Measurements from ENCODE around the gene MME.

Gene MME

DNA sequence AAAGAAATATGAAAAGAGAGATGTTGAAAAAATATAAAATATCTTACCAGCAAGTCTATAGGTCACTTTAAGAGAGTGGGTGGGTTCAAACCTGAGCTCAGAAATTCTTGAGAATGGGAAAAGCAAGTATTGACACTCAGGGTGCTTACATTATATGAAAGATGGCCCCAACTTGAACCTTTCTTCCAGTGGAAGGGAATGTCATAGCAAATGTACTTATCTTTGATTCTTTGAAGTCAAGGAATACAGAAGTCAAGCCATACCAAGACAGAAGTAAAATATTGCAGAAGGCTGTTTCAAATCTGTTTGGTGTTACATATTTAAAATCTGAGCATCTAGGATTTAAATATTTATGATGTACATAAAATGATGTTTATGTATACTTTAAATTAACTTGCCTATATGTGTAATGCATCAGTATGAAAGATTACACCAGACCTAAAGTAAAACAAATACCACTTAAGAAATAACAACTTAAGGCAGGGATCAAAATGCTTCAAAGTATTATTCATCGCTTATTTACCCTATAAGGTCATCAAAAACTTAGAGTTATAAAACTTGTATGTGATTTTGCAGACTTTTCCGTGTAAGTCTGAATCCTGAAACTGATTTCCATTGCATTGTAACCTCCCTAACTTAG lies 8.7 kb downstream of the MME start:
- TF ChIP-seq, protein P1, sequence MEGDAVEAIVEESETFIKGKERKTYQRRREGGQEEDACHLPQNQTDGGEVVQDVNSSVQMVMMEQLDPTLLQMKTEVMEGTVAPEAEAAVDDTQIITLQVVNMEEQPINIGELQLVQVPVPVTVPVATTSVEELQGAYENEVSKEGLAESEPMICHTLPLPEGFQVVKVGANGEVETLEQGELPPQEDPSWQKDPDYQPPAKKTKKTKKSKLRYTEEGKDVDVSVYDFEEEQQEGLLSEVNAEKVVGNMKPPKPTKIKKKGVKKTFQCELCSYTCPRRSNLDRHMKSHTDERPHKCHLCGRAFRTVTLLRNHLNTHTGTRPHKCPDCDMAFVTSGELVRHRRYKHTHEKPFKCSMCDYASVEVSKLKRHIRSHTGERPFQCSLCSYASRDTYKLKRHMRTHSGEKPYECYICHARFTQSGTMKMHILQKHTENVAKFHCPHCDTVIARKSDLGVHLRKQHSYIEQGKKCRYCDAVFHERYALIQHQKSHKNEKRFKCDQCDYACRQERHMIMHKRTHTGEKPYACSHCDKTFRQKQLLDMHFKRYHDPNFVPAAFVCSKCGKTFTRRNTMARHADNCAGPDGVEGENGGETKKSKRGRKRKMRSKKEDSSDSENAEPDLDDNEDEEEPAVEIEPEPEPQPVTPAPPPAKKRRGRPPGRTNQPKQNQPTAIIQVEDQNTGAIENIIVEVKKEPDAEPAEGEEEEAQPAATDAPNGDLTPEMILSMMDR (IDR thresholded peaks at IDR 0.05; ENCODE audit: borderline replicate concordance, control extremely low read depth, extremely low read depth, insufficient read depth, missing control alignments): no peak
- in situ Hi-C loops (cut with MboI; ENCODE audit: low sequenced_read_pairs, unreplicated experiment): no loop called here
- no peak for DNase-seq (ENCODE audit: low spot score)

DNA sequence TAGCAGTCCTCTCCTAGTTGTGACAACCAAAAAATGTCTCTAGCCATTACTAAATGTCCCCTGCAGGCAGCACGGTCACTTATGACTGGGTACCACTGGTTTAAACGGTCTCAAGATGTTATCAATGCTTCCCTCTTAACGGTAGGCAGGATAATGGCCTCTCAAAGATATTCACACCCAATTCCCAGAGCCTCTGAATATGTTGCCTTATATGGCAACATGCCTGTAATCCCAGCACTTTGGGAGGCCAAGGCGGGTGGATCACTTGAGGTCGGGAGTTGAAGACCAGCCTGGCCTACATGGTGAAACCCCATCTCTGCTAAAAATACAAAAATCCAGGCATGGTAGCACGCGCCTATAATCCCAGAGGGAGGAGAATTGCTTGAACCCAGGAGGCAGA lies 9.4 kb downstream of the MME start:
- no peak for DNase-seq (ENCODE audit: low spot score)
- TF ChIP-seq, protein P1 (IDR thresholded peaks at IDR 0.05; ENCODE audit: borderline replicate concordance, control extremely low read depth, extremely low read depth, insufficient read depth, missing control alignments): no peak
- in situ Hi-C loops (cut with MboI; ENCODE audit: low sequenced_read_pairs, unreplicated experiment): no loop called here

DNA sequence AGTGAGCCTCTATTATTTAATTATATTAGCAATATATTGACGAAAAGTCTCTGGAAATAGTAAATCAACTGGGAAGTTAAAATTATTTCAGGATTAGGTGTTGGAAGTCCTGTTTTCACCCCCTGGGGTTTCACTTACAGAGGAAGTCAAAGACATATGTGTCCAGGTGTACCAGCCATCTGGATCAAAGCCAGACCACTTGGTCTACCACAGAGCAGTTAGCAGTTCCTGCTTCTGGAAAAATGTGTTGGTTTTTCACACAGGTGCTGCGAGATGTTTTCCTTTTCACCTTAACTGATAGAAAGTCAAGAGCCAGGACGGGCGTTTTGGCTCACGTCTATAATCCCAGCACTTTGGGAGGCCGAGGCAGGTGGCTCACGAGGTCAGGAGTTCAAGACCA lies 13.1 kb downstream of the MME start:
- DNase-seq (ENCODE audit: low spot score): no peak
- TF ChIP-seq, protein P1 (IDR thresholded peaks at IDR 0.05; ENCODE audit: borderline replicate concordance, control extremely low read depth, extremely low read depth, insufficient read depth, missing control alignments): no peak
- in situ Hi-C loops (cut with MboI; ENCODE audit: low sequenced_read_pairs, unreplicated experiment): no loop called here

DNA sequence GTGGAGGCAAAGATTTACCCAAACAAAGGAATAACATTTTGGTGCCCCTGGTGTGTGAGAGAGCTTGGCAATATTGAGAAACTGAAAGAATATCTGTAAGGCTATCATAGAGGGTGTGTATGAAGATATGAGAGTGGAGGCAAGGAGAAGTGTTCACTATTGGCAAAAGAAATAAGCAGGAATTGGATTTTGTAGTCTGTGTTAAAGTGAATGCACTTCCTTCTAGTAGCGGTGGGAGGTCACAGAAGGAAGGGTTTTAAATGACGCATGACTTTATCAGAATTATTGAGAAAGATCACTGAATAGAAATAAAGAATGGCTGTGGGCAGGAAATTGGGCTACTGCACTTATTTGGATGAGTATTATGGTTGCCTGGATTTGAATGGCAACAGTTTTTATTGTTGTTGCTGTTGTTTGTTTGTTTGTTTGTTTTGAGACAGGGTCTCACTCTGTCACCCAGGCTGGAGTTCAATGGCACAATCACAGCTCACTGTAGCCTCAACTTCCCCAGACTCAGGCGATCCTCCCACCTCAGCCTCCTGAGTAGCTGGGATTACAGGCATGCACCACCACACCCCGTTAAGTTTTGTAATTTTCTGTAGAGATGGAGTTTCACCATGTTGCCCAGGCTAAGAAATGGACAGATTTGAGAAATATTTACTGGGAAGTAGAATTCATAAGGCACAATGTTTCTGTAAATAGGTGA lies 16.3 kb downstream of the MME start:
- DNase-seq (ENCODE audit: low spot score): no peak
- in situ Hi-C loops (cut with MboI; ENCODE audit: low sequenced_read_pairs, unreplicated experiment): no loop called here
- TF ChIP-seq, protein P1 (IDR thresholded peaks at IDR 0.05; ENCODE audit: borderline replicate concordance, control extremely low read depth, extremely low read depth, insufficient read depth, missing control alignments): no peak

DNA sequence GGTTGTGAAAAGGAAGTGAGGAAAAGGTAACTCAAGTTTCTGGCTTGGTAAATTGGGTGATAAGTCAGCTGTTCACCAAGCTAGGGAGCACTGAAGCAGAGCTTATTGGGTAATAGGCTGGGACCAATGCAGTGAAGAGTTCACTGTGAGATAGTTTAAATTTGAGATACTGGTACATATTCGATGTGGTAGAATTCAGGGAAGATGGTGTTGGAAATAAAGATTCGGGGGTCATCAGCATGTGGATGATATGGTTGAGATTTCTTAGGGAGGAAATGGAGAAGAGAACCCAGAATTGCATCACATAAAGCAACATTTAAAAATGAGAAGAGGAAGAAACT lies 16.9 kb downstream of the MME start:
- DNase-seq (ENCODE audit: low spot score): no peak
- in situ Hi-C loops (cut with MboI; ENCODE audit: low sequenced_read_pairs, unreplicated experiment): no loop called here

DNA sequence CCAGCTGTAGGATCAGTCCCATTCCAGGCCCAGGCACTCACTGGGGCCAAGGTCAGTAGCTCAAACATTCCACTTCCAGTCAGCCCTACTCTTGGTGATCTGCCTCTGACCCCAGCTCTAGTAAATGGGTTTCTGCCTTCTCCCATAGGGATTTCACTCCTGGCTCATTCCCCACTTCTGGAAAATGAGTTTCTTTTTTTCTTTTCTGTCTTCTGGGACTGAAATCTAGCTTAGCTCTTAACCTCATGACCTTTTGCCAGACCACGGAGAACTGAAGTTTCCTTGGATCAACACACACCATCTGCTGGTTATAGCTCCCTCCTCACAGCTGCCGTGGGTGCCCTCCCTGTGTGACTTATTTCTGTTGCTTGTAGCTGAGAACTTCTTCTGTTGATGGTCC lies 21.3 kb downstream of the MME start:
- no peak for DNase-seq (ENCODE audit: low spot score)
- in situ Hi-C loops (cut with MboI; ENCODE audit: low sequenced_read_pairs, unreplicated experiment): no loop called here

More for the DNA sequence above, 16.9 kb downstream of the MME start:
- TF ChIP-seq, protein P1 (IDR thresholded peaks at IDR 0.05; ENCODE audit: borderline replicate concordance, control extremely low read depth, extremely low read depth, insufficient read depth, missing control alignments): no peak

More for the DNA sequence above, 21.3 kb downstream of the MME start:
- TF ChIP-seq, protein P1 (IDR thresholded peaks at IDR 0.05; ENCODE audit: borderline replicate concordance, control extremely low read depth, extremely low read depth, insufficient read depth, missing control alignments): no peak
